GM12891 (cell line): ENCODE results near the gene GUCY2C.
A peak's percentile ranks its signal among the peaks of the same experiment; 100 is the strongest.

Experiments used
- PAX5 ChIP-seq: IDR thresholded peaks from 2 replicates; pipeline ENCODE4 v1.6.1; 2011; ENCODE audit warnings: low read length, moderate library complexity, mild to moderate bottlenecking; ENCODE audit not compliant: insufficient read depth, severe bottlenecking
- POLR2A ChIP-seq: IDR thresholded peaks from 2 replicates; pipeline ENCODE4 v1.6.1; 2011; ENCODE audit warnings: low read depth, low read length, control low read depth
- POLR2AphosphoS5 ChIP-seq: IDR thresholded peaks from 2 replicates; pipeline ENCODE4 v1.6.1; 2011; ENCODE audit warnings: low read depth, low read length, control low read depth
- POU2F2 ChIP-seq: IDR thresholded peaks from 2 replicates; pipeline ENCODE4 v1.6.1; 2011; ENCODE audit warnings: low read depth, mild to moderate bottlenecking, control low read depth, low read length, moderate library complexity
- SPI1 ChIP-seq: IDR thresholded peaks from 2 replicates; pipeline ENCODE4 v1.6.1; 2011; ENCODE audit warnings: low read depth, low read length, control low read depth
- TAF1 ChIP-seq: IDR thresholded peaks from 2 replicates; pipeline ENCODE4 v1.6.1; 2011; ENCODE audit warnings: low read depth, low read length, control low read depth

DNA sequence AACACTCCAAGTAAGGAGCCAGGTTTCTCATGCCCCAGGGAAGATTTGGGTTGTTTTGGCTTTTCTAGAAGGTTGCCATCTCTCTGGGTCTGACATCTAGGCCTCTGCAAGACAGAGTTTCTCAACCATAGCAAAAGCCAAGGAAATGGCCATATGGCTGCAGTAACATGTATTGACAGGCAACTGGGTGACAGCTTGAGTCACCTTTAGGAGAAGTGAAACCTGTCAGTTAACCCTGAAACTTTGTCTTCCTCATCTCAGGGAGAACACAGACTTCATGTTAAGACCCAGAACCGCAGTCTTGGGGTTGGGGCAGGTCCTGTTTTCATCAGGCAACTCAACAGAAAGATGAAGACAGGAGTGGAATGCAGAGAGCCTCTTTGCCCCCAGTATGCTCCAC lies 82.7 kb downstream of the GUCY2C start:
- TF ChIP-seq TAF1 (peak; percentile 29; the same call in 1 of the 2 replicates), POLR2A (peak; percentile 33; the same call in 1 of the 2 replicates), PAX5 (peak; percentile 74), POLR2AphosphoS5 (peak; percentile 58; the same call in 1 of the 2 replicates), SPI1 (peak; percentile 100), POU2F2 (peak; percentile 11; the same call in 1 of the 2 replicates)
